Measurements from ENCODE around the gene GPX4. TPM values are rescaled to one million over a fixed set of nuclear protein-coding genes. Genes with fewer than 3 reads are reported as not detected.
A peak's percentile ranks its signal among the peaks of the same experiment; 100 is the strongest.

The GPX4 gene
- total RNA-seq, 2 donors from 2014 or later: 251 to 308 TPM

- peaks cover 31% of the 10 kb centered on the region for H3K4me1 Mint-ChIP-seq (ENCODE audit: low read depth)
- ATAC-seq (replicated peaks in 1 of 2): peak; percentile 65
- peak overlapping the region; percentile 79 for H3K27ac Mint-ChIP-seq
- H3K27me3 Mint-ChIP-seq (ENCODE audit: low read depth): no peaks in the 10 kb centered on the region
- no peaks in the 10 kb centered on the region for H3K9me3 Mint-ChIP-seq
- H3K36me3 Mint-ChIP-seq (ENCODE audit: insufficient read depth in 2 of 2): peaks cover 0 to 5% of the 10 kb centered on the region in 2 donors
- H3K4me3 Mint-ChIP-seq: peak overlapping the region; percentile 89 to 90
- peak; percentile 90 for DNase-seq
Measured at GRCh38 chr19:1133471-1133929, 29.7 kb downstream of the GPX4 start.

GRCh38 chr19:1134431-1134830 is 30.6 kb downstream of the GPX4 start:
- no peaks in the 10 kb centered on the region for H3K9me3 Mint-ChIP-seq
- H3K36me3 Mint-ChIP-seq (ENCODE audit: insufficient read depth in 2 of 2): peaks cover 0 to 6% of the 10 kb centered on the region in 2 donors
- H3K4me3 Mint-ChIP-seq: no peak overlapping the region
- peak overlapping the region; percentile 79 for H3K27ac Mint-ChIP-seq
- no peak for ATAC-seq (replicated peaks in 1 of 2)
- peaks cover 24% of the 10 kb centered on the region for H3K4me1 Mint-ChIP-seq (ENCODE audit: low read depth)
- no peaks in the 10 kb centered on the region for H3K27me3 Mint-ChIP-seq (ENCODE audit: low read depth)
- DNase-seq: no peak

DNA sequence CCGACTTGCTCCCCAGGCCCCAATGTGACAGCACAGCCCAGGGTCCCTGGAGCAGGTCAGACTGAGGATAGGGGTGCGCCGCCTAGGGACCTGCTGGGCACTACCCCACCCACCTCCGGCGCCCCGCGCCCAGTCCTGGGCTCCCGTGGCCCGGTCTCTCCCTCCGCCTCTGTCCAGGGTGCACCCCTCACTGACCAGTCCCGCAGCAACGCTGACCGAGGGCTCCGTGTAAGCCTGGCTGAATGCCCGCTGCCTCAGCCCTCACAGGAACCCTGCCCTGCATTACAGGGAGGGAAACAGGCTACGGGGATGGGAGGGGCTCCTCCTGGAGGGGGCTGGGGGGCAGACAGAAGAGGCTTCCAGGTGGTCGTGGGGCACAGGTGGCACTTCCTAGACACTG is 31.7 kb downstream of the GPX4 start:
- H3K4me3 Mint-ChIP-seq: no peak overlapping the region
- peaks cover 14% of the 10 kb centered on the region for H3K4me1 Mint-ChIP-seq (ENCODE audit: low read depth)
- peaks cover 0 to 5% of the 10 kb centered on the region in 2 donors for H3K36me3 Mint-ChIP-seq (ENCODE audit: insufficient read depth in 2 of 2)
- no peaks in the 10 kb centered on the region for H3K27me3 Mint-ChIP-seq (ENCODE audit: low read depth)
- no peak for ATAC-seq (replicated peaks in 1 of 2)
- peak overlapping the region; percentile 42 for H3K27ac Mint-ChIP-seq
- DNase-seq: no peak
- H3K9me3 Mint-ChIP-seq: no peaks in the 10 kb centered on the region

- Mint-ChIP-seq H3K27ac (no peak overlapping the region), H3K4me3 (peak overlapping the region in 1 of 2 donors; percentile 54), H3K36me3 (ENCODE audit: insufficient read depth in 2 of 2) (peaks cover 0 to 5% of the 10 kb centered on the region in 2 donors), H3K4me1 (ENCODE audit: low read depth) (peaks cover 10% of the 10 kb centered on the region), H3K27me3 (ENCODE audit: low read depth) (no peaks in the 10 kb centered on the region), H3K9me3 (no peaks in the 10 kb centered on the region)
- ATAC-seq (replicated peaks in 1 of 2) (no peak), DNase-seq (no peak)
Measured at GRCh38 chr19:1136201-1136600, 32.4 kb downstream of the GPX4 start.

DNA sequence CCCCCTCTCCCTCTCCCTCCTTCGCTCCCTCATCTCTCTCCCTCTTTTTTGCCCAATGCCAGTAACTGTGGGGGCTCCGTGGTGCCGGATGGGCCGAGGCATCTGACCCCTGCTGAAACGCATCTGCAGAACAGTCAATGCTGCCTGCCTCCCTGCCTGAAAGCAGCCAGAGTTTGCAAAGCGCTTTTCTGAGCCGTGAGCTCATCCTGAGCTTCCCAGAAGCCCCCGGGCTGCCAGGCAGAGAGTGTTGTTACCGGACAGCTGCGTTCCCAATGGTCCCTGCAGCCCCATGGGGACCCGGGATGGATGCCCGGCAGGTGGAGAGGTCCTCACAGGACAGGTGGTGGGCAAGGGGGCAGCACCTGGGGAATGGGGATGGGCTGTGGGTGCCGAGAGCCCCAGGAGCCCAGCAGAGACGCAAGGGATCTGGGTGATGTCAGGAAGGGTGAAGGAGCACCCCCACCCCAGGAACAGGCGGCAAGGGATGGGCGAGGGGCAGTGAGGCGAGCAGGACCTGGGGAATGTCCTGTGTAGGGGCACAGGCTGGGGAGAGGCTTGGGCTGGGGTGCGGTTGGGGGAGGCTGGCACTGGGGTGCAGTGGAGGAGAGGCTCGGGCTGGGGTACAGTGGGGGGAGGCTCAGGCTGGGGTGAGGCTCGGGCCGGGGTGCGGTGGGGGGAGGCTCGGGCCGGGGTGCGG is 33.0 kb downstream of the GPX4 start:
- H3K27ac Mint-ChIP-seq: peak overlapping the region; percentile 45
- H3K27me3 Mint-ChIP-seq (ENCODE audit: low read depth): no peaks in the 10 kb centered on the region
- H3K4me1 Mint-ChIP-seq (ENCODE audit: low read depth): peaks cover 10% of the 10 kb centered on the region
- peaks cover 0 to 5% of the 10 kb centered on the region in 2 donors for H3K36me3 Mint-ChIP-seq (ENCODE audit: insufficient read depth in 2 of 2)
- ATAC-seq (replicated peaks in 1 of 2) (no peak), DNase-seq (no peak)
- peak overlapping the region in 1 of 2 donors; percentile 54 for H3K4me3 Mint-ChIP-seq
- H3K9me3 Mint-ChIP-seq: no peaks in the 10 kb centered on the region

- ATAC-seq (replicated peaks in 1 of 2): no peak
- Mint-ChIP-seq H3K4me3 (no peak overlapping the region), H3K4me1 (ENCODE audit: low read depth) (peaks cover 10% of the 10 kb centered on the region), H3K27me3 (ENCODE audit: low read depth) (no peaks in the 10 kb centered on the region), H3K27ac (no peak overlapping the region), H3K9me3 (peaks cover 3 to 4% of the 10 kb centered on the region in 2 donors), H3K36me3 (ENCODE audit: insufficient read depth in 2 of 2) (peaks cover 4 to 11% of the 10 kb centered on the region in 2 donors)
- DNase-seq: no peak
Measured at GRCh38 chr19:1138121-1138520, 34.3 kb downstream of the GPX4 start.

DNA sequence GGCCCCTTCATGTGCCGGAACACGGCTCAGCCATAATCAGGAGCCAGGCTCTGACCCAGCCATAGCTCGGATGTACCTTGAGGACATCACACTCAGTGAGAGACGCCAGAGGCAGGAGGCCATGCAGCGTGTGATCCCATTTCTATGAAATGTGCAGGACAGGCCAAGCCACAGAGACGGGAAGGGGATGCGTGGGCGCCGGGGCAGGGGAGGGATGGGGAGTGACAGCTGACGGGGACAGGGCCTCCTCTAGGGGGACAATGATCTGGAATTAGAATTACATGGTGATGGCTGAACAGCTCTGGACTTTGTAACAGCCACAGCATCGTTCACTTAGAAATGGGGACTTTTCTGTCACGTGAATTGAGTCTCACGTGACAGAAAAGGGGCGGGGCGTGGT is 35.3 kb downstream of the GPX4 start:
- no peak for ATAC-seq (replicated peaks in 1 of 2)
- peaks cover 3 to 4% of the 10 kb centered on the region in 2 donors for H3K9me3 Mint-ChIP-seq
- DNase-seq: no peak
- peaks cover 5% of the 10 kb centered on the region for H3K4me1 Mint-ChIP-seq (ENCODE audit: low read depth)
- H3K36me3 Mint-ChIP-seq (ENCODE audit: insufficient read depth in 2 of 2): peaks cover 4 to 18% of the 10 kb centered on the region in 2 donors
- H3K27me3 Mint-ChIP-seq (ENCODE audit: low read depth): no peaks in the 10 kb centered on the region
- H3K4me3 Mint-ChIP-seq: no peak overlapping the region
- no peak overlapping the region for H3K27ac Mint-ChIP-seq

DNA sequence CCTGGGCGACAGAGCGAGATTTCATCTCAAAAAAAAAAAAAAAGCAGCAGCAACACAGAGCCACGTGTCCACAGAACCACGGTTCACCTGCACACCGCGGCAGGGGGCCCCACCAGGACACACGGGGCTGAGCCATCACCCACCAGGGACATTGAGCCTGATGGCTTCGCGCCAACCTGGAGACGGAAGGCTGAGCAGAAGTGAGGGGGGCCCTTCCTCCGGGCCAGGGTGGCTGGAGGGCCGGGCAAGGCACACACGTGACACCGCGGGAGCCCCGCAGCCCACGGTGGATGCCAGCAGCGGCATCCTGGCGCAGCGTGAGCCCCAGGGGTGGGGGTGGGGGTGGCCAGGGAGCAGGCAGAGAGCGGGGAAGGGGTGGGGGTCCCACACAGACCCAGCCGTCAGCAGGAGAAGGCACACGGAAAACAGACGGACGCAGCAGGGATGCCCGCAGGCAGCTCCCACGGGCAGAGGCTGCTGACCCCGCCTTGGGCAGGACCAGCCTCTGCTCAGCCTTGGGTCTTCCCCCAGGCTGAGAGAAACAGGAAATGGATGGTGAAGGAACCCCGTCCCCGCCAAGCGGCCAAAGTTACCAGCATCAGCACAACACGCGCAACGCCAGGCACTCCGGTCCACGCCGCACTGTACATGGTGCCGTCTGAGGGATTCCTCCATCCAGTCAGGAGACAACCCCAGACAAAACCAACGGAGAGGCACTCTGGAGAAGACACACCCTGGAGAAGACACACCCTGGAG is 36.7 kb downstream of the GPX4 start:
- Mint-ChIP-seq H3K27ac (no peak overlapping the region), H3K36me3 (ENCODE audit: insufficient read depth in 2 of 2) (peaks cover 8 to 23% of the 10 kb centered on the region in 2 donors), H3K4me3 (no peak overlapping the region), H3K9me3 (peaks cover 3 to 4% of the 10 kb centered on the region in 2 donors), H3K27me3 (ENCODE audit: low read depth) (no peaks in the 10 kb centered on the region), H3K4me1 (ENCODE audit: low read depth) (peaks cover 5% of the 10 kb centered on the region)
- no peak for DNase-seq
- ATAC-seq (replicated peaks in 1 of 2): no peak

DNA sequence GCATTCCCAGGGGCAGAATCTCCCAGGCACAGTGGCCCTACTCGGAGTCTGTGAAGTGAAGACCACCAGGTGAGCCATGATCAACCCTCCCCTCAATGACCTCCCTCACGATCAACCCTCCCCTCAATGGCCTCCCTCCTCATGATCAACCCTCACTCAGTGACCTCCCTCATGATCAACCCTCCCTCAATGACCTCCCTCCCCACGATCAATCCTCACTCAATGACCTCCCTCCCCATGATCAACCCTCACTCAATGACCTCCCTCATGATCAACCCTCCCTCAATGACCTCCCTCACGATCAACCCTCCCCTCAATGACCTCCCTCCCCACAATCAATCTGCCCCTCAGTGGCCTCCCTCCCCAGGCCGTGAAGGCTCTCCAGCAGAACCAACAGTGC is 38.1 kb downstream of the GPX4 start:
- DNase-seq (no peak), ATAC-seq (replicated peaks in 1 of 2) (no peak)
- Mint-ChIP-seq H3K27ac (no peak overlapping the region), H3K9me3 (peaks cover 3 to 4% of the 10 kb centered on the region in 2 donors), H3K4me3 (no peak overlapping the region), H3K4me1 (ENCODE audit: low read depth) (no peaks in the 10 kb centered on the region), H3K36me3 (ENCODE audit: insufficient read depth in 2 of 2) (peaks cover 8 to 23% of the 10 kb centered on the region in 2 donors), H3K27me3 (ENCODE audit: low read depth) (no peaks in the 10 kb centered on the region)

GRCh38 chr19:1143828-1144399 is 40.1 kb downstream of the GPX4 start:
- Mint-ChIP-seq H3K9me3 (peaks cover 3 to 4% of the 10 kb centered on the region in 2 donors), H3K27me3 (ENCODE audit: low read depth) (no peaks in the 10 kb centered on the region), H3K36me3 (ENCODE audit: insufficient read depth in 2 of 2) (peaks cover 8 to 23% of the 10 kb centered on the region in 2 donors), H3K4me1 (ENCODE audit: low read depth) (no peaks in the 10 kb centered on the region), H3K4me3 (no peak overlapping the region), H3K27ac (no peak overlapping the region)
- ATAC-seq (replicated peaks in 1 of 2) (no peak), DNase-seq (no peak)

DNA sequence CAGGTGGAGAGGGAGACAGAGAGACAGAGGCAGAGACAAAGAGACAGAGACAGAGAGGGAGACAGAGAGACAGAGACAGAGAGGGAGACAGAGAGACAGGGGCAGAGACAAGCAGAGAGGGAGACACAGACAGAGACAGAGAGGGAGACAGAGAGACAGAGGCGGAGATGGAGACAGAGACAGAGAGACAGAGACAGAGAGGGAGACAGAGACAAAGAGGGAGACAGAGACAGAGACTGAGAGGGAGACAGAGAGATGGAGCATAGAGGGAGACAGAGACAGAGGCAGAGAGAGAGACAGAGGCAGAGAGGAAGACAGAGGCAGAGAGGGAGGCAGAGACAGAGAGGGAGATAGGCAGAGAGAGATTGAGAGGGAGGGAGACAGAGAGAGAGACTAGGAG is 40.9 kb downstream of the GPX4 start:
- Mint-ChIP-seq H3K4me3 (no peak overlapping the region), H3K27me3 (ENCODE audit: low read depth) (no peaks in the 10 kb centered on the region), H3K27ac (peak overlapping the region; percentile 7), H3K36me3 (ENCODE audit: insufficient read depth in 2 of 2) (peaks cover 8 to 19% of the 10 kb centered on the region in 2 donors), H3K4me1 (ENCODE audit: low read depth) (no peaks in the 10 kb centered on the region), H3K9me3 (peaks cover 3 to 4% of the 10 kb centered on the region in 2 donors)
- DNase-seq: no peak
- no peak for ATAC-seq (replicated peaks in 1 of 2)

GRCh38 chr19:1145635-1146411 is 42.0 kb downstream of the GPX4 start:
- H3K36me3 Mint-ChIP-seq (ENCODE audit: insufficient read depth in 2 of 2): peaks cover 8 to 18% of the 10 kb centered on the region in 2 donors
- H3K9me3 Mint-ChIP-seq: peaks cover 3 to 4% of the 10 kb centered on the region in 2 donors
- H3K27ac Mint-ChIP-seq: no peak overlapping the region
- no peaks in the 10 kb centered on the region for H3K27me3 Mint-ChIP-seq (ENCODE audit: low read depth)
- no peak overlapping the region for H3K4me3 Mint-ChIP-seq
- ATAC-seq (replicated peaks in 1 of 2) (no peak), DNase-seq (no peak)
- H3K4me1 Mint-ChIP-seq (ENCODE audit: low read depth): no peaks in the 10 kb centered on the region

- no peak for DNase-seq
- peaks cover 3 to 4% of the 10 kb centered on the region in 2 donors for H3K9me3 Mint-ChIP-seq
- no peak overlapping the region for H3K27ac Mint-ChIP-seq
- no peak overlapping the region for H3K4me3 Mint-ChIP-seq
- no peaks in the 10 kb centered on the region for H3K27me3 Mint-ChIP-seq (ENCODE audit: low read depth)
- peaks cover 8 to 18% of the 10 kb centered on the region in 2 donors for H3K36me3 Mint-ChIP-seq (ENCODE audit: insufficient read depth in 2 of 2)
- no peaks in the 10 kb centered on the region for H3K4me1 Mint-ChIP-seq (ENCODE audit: low read depth)
- ATAC-seq (replicated peaks in 1 of 2): no peak
Measured at GRCh38 chr19:1146412-1146699, 42.6 kb downstream of the GPX4 start.
